Upper lobe of left lung (tissue), 4 donors: ENCODE measurements around the gene IL17RD.

ENCODE experiments used
- POLR2A ChIP-seq, 4 donors: fragments of 450-650 bp; IDR thresholded peaks; one replicate each; pipeline ENCODE4 v1.5.1; 2016 to 2017; ENCODE audit warnings: antibody characterized with exemption in 4 of 4, mild to moderate bottlenecking in 2 of 4
- TF ChIP-seq, protein P1 (sequence below), 6 experiments: fragments of 450-650 bp in 4 of 6; fragments of 200-600 bp in 2 of 6; sonication (generic) in 2 of 6; IDR thresholded peaks; one replicate each; pipeline ENCODE4 v1.5.1; 2016 to 2019; ENCODE audit warnings: antibody characterized with exemption in 6 of 6

DNA sequence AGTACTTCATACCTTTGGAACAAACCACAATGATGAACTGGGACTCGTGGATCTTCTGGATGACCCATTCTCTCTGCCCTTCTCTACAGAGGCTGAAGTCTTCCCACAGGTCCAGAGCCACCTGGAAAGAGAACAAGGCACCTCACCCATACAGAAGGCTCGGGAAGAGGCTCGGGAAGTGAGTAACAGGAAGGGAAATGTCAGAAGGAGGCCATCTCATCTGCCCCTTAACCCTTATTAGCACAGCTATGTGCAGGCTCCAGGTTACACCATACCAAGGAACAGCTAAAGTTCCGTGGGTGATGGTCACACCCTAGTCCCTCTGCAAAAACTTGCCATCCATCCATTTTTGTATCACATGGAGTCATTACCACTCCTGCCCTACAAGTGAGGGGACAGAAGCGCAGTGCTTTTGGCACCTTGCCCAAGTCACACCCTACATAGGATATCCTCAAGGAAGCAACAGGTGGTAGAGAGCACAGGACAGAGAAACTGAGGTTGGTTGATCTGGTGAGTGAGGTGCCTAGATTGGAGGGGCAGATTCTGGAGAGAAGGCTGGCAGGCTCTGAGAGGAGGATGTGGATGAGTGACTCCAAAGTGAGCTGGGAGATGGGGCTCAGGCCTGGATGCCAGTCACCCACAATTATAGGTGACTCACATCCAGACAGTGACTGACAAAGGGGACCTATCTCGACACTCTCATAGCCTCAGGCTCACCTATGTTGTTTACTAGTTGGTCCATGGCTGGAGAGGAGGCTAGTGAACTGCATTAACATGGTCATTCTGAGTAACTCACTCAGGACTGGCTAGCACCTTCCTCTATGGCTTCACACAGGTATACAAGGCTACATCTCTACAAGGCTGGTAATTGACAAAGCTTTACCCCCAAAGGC is 66.5 kb downstream of the IL17RD start:
- TF ChIP-seq, protein P1, sequence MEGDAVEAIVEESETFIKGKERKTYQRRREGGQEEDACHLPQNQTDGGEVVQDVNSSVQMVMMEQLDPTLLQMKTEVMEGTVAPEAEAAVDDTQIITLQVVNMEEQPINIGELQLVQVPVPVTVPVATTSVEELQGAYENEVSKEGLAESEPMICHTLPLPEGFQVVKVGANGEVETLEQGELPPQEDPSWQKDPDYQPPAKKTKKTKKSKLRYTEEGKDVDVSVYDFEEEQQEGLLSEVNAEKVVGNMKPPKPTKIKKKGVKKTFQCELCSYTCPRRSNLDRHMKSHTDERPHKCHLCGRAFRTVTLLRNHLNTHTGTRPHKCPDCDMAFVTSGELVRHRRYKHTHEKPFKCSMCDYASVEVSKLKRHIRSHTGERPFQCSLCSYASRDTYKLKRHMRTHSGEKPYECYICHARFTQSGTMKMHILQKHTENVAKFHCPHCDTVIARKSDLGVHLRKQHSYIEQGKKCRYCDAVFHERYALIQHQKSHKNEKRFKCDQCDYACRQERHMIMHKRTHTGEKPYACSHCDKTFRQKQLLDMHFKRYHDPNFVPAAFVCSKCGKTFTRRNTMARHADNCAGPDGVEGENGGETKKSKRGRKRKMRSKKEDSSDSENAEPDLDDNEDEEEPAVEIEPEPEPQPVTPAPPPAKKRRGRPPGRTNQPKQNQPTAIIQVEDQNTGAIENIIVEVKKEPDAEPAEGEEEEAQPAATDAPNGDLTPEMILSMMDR (IDR thresholded peaks at IDR 0.05), result no peak
- TF ChIP-seq POLR2A (IDR thresholded peaks at IDR 0.05), result no peak
